AG10803 (cell line): ENCODE results near the gene LAPTM5.

Experiments used
- DNase-seq: peaks from one replicate; pipeline ENCODE4 v3.0.0; 2010; ENCODE audit warnings: low read depth
- H3K4me3 ChIP-seq: 2 replicates; pipeline ENCODE4 v1.5.1; 2011; ENCODE audit warnings: mild to moderate bottlenecking, low read length, control low read depth
- CTCF ChIP-seq: conservative IDR thresholded peaks from 2 replicates; pipeline ENCODE4 v1.5.1; 2011; ENCODE audit warnings: mild to moderate bottlenecking, low read length, control low read depth, inconsistent platforms

LAPTM5 gene

GRCh38 chr1:30780409-30780808 is 22.8 kb upstream of the LAPTM5 start:
- no peak overlapping the region for H3K4me3 ChIP-seq
- no peak; the same call in 1 of the 2 replicates for TF ChIP-seq CTCF
- no peak for DNase-seq

GRCh38 chr1:30779294-30780071 is 21.9 kb upstream of the LAPTM5 start:
- H3K4me3 ChIP-seq, result no peak overlapping the region
- peak; percentile 55 for DNase-seq
- TF ChIP-seq CTCF, result peak; percentile 87

- TF ChIP-seq CTCF, result no peak
- no peak overlapping the region for H3K4me3 ChIP-seq
- no peak for DNase-seq
These were observed 21.4 kb upstream of the LAPTM5 start for GRCh38 chr1:30778979-30779293.

GRCh38 chr1:30778154-30778978 is 20.8 kb upstream of the LAPTM5 start:
- DNase-seq, result peak; percentile 57
- H3K4me3 ChIP-seq, result no peak overlapping the region
- no peak for TF ChIP-seq CTCF

GRCh38 chr1:30777904-30778153 is 20.3 kb upstream of the LAPTM5 start:
- no peak for DNase-seq
- TF ChIP-seq CTCF, result peak; percentile 35
- no peak overlapping the region for H3K4me3 ChIP-seq

GRCh38 chr1:30777060-30777903 is 19.7 kb upstream of the LAPTM5 start:
- no peak overlapping the region for H3K4me3 ChIP-seq
- DNase-seq, result no peak
- no peak for TF ChIP-seq CTCF
